KOPT-K1 (cell line): ENCODE results near the gene CIT.

Source experiments
- H3K27ac ChIP-seq: fragments of 200-600 bp; sonication (generic); 2 replicates; pipeline ENCODE4 v1.5.1; 2016; ENCODE audit warnings: antibody characterized with exemption, mild to moderate bottlenecking, low read depth, low read length; ENCODE audit not compliant: poor library complexity, severe bottlenecking
- H3K36me3 ChIP-seq: fragments of 200-600 bp; sonication (generic); 2 replicates; pipeline ENCODE4 v1.5.1; 2017; ENCODE audit warnings: antibody characterized with exemption, mild to moderate bottlenecking, low read length, moderate library complexity; ENCODE audit not compliant: insufficient read depth
- H3K9me3 ChIP-seq: fragments of 200-600 bp; sonication (generic); 2 replicates; pipeline ENCODE4 v1.5.1; 2017; ENCODE audit warnings: antibody characterized with exemption, low read length, mild to moderate bottlenecking; ENCODE audit not compliant: insufficient read depth, poor library complexity, severe bottlenecking

CIT gene

GRCh38 chr12:119803381-119803791 lies 73.7 kb downstream of the CIT start:
- Histone ChIP-seq H3K27ac (no peak overlapping the region), H3K9me3 (peaks cover 10% of the 10 kb centered on the region), H3K36me3 (peaks cover 95% of the 10 kb centered on the region)

GRCh38 chr12:119802472-119802871 lies 74.6 kb downstream of the CIT start:
- no peak overlapping the region for H3K27ac ChIP-seq
- H3K36me3 ChIP-seq: peaks cover 95% of the 10 kb centered on the region
- peaks cover 8% of the 10 kb centered on the region for H3K9me3 ChIP-seq

DNA sequence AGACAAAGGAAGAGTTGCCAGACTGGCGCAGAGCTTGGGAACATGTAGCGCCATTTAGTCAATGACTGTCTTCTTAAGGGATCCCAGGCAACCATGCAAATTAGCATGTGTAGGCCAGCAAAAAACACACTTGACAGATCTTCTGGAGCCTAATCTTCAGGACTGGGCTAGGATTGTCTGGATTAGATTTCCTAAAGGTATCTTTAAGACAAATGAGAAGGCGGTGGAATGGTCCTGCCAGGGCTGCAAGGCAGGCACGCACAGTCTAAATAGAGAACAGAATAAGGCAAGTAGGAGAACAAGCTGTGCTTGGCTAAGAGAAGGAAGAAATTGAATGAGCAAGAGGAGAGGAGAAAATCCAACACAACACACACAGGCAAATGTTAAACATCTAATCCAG lies 80.0 kb downstream of the CIT start:
- Histone ChIP-seq H3K27ac (no peak overlapping the region), H3K36me3 (peaks cover 98% of the 10 kb centered on the region)

GRCh38 chr12:119796292-119796691 lies 80.8 kb downstream of the CIT start:
- Histone ChIP-seq H3K36me3 (peaks cover 97% of the 10 kb centered on the region), H3K27ac (no peak overlapping the region), H3K9me3 (no peaks in the 10 kb centered on the region)

More for the DNA sequence above, 80.0 kb downstream of the CIT start:
- H3K9me3 ChIP-seq: no peaks in the 10 kb centered on the region

- no peaks in the 10 kb centered on the region for H3K9me3 ChIP-seq
- H3K36me3 ChIP-seq: peaks cover 75% of the 10 kb centered on the region
- H3K27ac ChIP-seq: no peak overlapping the region
Observed at GRCh38 chr12:119791453-119791852, 85.7 kb downstream of the CIT start.

GRCh38 chr12:119788786-119789185 lies 88.3 kb downstream of the CIT start:
- H3K27ac ChIP-seq: no peak overlapping the region

GRCh38 chr12:119786539-119786938 lies 90.6 kb downstream of the CIT start:
- H3K9me3 ChIP-seq: no peaks in the 10 kb centered on the region
- H3K36me3 ChIP-seq: peaks cover 77% of the 10 kb centered on the region
- H3K27ac ChIP-seq: no peak overlapping the region

More at GRCh38 chr12:119788786-119789185, 88.3 kb downstream of the CIT start:
- Histone ChIP-seq H3K36me3 (peaks cover 75% of the 10 kb centered on the region), H3K9me3 (no peaks in the 10 kb centered on the region)

- Histone ChIP-seq H3K36me3 (peaks cover 84% of the 10 kb centered on the region), H3K9me3 (no peaks in the 10 kb centered on the region), H3K27ac (no peak overlapping the region)
Observed at GRCh38 chr12:119784673-119785072, 92.4 kb downstream of the CIT start.

GRCh38 chr12:119783787-119784186 lies 93.3 kb downstream of the CIT start:
- H3K9me3 ChIP-seq: no peaks in the 10 kb centered on the region
- H3K27ac ChIP-seq: no peak overlapping the region
- H3K36me3 ChIP-seq: peaks cover 93% of the 10 kb centered on the region

GRCh38 chr12:119781804-119782203 lies 95.3 kb downstream of the CIT start:
- H3K9me3 ChIP-seq: no peaks in the 10 kb centered on the region
- peaks cover 99% of the 10 kb centered on the region for H3K36me3 ChIP-seq
- no peak overlapping the region for H3K27ac ChIP-seq

DNA sequence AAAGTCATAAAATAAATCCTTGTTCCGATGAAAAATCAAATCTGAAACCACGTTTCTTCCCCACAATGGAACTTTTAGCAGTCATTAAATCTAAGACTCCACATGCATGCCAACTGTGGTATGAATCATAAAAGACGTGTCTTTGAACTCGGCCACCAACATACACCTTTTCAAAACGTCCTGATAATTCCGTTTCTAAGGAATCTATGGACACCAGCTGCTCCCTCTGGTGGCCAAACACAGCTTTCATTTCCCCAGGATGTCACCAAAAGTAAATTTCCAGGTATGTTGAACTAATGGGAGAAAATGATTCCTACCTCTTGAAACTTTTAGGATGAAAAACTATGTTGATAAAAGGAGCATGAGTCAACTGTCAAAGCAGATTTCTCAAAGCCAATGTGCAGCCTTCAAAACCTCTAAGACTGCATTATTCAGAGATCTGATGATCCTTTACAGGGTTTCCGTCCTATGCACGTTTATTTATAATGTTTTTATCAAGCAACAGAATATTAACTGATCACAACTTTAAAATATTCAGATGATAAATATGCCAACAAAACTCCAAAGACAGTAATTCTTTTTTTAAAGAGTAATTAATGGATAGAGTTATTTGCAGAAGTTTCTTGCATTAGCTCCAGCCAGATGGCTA lies 96.2 kb downstream of the CIT start:
- Histone ChIP-seq H3K36me3 (peaks cover 100% of the 10 kb centered on the region), H3K27ac (no peak overlapping the region), H3K9me3 (no peaks in the 10 kb centered on the region)

DNA sequence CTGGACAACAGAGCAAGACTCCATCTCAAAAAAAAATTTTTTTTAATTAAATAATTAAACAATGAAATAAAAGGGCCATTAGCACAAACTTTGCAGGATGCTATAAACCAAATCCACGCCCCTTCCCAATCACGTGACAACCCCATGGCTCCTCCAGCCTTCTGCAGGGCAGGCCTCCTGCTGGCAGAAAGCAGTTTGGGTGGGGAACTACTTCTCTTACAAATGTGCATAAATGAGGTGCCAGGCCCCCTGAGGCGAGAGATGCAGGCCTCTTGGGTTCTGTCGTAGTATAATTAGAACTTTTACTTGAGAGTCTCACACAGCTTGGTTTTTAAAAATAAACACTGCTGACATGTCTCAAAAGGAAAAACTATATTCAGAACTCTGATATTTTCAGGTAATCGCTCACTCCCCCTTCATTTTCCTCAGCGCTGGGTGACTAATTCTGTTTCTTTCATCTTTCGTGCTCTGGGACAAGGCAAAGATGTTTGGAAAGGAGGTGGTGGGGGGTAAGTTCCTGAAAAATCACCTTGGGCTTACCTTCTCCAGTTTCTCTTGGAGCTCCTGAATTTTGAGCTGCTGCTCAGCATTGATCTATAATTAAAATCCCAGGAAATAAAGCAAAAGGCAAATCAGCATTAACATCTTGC lies 101.7 kb downstream of the CIT start:
- no peaks in the 10 kb centered on the region for H3K9me3 ChIP-seq
- no peak overlapping the region for H3K27ac ChIP-seq
- H3K36me3 ChIP-seq: peaks cover 99% of the 10 kb centered on the region

GRCh38 chr12:119772431-119772830 lies 104.7 kb downstream of the CIT start:
- Histone ChIP-seq H3K36me3 (peaks cover 99% of the 10 kb centered on the region), H3K9me3 (no peaks in the 10 kb centered on the region), H3K27ac (no peak overlapping the region)

GRCh38 chr12:119770146-119770545 lies 107.0 kb downstream of the CIT start:
- H3K9me3 ChIP-seq: no peaks in the 10 kb centered on the region
- no peak overlapping the region for H3K27ac ChIP-seq
- peaks cover 98% of the 10 kb centered on the region for H3K36me3 ChIP-seq

DNA sequence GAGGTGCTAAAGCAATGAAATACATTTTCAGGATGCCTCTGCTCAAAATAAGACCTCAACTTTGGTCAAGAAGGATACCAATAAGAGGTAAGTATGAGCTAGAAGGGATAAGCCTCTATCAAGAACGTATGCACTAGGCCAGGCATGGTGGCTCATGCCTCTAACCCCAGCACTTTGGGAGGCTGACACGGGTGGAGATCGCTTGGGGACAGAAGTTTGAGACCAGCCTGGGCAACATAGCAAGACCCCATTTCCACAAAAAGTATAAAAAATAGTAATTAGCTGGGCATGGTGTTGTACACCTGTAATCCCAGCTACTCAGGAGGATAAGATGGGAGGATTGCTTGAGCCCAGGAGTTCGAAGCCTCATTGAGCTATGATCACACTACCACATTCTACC lies 114.5 kb downstream of the CIT start:
- Histone ChIP-seq H3K27ac (no peak overlapping the region), H3K9me3 (no peaks in the 10 kb centered on the region), H3K36me3 (peaks cover 99% of the 10 kb centered on the region)

GRCh38 chr12:119758722-119759121 lies 118.4 kb downstream of the CIT start:
- Histone ChIP-seq H3K27ac (no peak overlapping the region), H3K36me3 (peaks cover 100% of the 10 kb centered on the region)

More at GRCh38 chr12:119758722-119759121, 118.4 kb downstream of the CIT start:
- no peaks in the 10 kb centered on the region for H3K9me3 ChIP-seq
